Rectal smooth muscle tissue (tissue), 1 donor: Measurements from ENCODE around the gene C3orf18.

Source experiments
- H3K27ac ChIP-seq: one replicate; pipeline ENCODE4 v1.7.0; 2013; ENCODE audit warnings: low read depth, low read length, inconsistent platforms
- H3K27me3 ChIP-seq: one replicate; pipeline ENCODE4 v1.7.0; 2013; ENCODE audit warnings: low read length; ENCODE audit not compliant: control insufficient read depth, insufficient read depth
- H3K36me3 ChIP-seq: one replicate; pipeline ENCODE4 v1.7.0; 2013; ENCODE audit warnings: low read length; ENCODE audit not compliant: control insufficient read depth, insufficient read depth
- H3K4me1 ChIP-seq: one replicate; pipeline ENCODE4 v1.7.0; 2013; ENCODE audit warnings: low read length; ENCODE audit not compliant: control insufficient read depth, insufficient read depth
- H3K4me3 ChIP-seq: one replicate; pipeline ENCODE4 v1.7.0; 2013; ENCODE audit warnings: low read length
- H3K9ac ChIP-seq: one replicate; pipeline ENCODE4 v1.7.0; 2013; ENCODE audit warnings: low read length

C3orf18 gene

DNA sequence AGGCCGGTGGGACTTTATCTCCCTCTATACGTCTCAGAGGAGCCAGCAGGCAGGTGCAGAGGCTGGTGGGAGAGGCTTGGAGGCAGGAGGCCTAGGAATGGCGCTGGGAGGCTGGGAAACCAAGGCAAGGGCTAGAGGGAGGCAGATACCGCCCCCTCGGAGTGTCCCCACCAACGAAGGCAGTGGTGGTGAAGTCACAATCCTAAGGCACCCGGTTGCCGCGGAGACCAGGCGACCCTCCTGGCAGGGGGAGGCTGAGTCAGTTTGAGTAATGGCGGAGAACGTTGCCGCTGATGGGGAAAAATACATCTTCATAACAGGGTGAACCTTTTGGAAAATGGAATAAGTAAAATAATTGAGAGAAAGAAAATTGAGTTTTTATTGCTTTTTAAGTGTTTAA lies 34.2 kb downstream of the C3orf18 start:
- no peak overlapping the region for H3K9ac ChIP-seq
- H3K4me1 ChIP-seq, result no peaks in the 10 kb centered on the region
- no peak overlapping the region for H3K4me3 ChIP-seq
- H3K27me3 ChIP-seq, result peaks cover 13% of the 10 kb centered on the region
- no peaks in the 10 kb centered on the region for H3K36me3 ChIP-seq
- no peak overlapping the region for H3K27ac ChIP-seq

DNA sequence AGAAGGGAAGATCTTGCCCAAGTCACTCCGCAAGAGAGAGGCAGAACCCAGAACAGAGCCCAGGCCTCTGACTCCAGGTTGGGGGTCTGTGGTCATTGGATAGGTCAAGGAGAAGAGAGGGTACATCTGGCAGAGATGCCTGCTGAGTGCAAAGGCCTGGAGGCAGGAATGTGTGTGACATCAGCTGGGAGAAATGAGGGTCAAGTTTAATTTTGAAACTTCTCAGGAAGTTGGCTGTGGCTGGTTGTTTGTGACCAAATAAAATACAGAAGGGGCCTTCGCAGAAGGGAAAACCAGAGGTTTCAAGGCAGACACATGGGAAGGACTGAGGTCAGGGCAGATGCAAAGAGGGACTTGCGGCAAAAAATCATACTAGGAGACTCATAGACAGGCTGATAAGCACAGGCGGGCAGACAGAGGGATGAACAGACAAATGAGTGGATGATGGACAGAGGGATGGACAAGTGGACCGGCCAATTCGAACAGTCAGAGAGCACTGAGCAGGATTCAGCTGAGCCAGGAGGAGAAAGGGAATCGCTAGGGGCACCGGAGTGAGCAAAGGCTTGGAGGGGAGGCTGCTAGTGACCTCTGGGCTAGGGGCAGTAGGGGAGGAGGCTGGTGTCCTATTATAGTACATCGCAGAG lies 35.4 kb downstream of the C3orf18 start:
- Histone ChIP-seq H3K4me1 (no peaks in the 10 kb centered on the region), H3K27me3 (peaks cover 13% of the 10 kb centered on the region), H3K9ac (no peak overlapping the region), H3K27ac (no peak overlapping the region), H3K4me3 (no peak overlapping the region), H3K36me3 (no peaks in the 10 kb centered on the region)

DNA sequence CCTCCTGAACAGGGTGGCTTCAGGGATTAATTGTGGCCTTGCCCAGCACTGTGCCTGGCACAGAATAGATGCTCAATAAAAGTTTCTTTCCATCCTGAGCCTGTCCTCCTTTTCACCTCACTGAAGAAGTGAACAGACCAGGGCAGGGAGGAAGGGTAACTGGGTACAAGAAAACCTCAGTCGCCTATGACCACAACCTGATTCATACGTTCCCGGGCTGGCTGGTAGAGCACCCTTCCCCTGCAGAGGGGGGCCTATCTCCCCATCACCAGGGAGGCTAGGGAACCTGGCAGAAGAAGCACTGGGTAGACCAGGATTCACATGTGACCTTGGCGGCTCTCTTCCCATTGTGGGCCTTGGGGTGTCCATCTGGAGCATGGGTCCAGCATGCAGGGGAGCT lies 36.3 kb downstream of the C3orf18 start:
- peaks cover 8% of the 10 kb centered on the region for H3K27me3 ChIP-seq

DNA sequence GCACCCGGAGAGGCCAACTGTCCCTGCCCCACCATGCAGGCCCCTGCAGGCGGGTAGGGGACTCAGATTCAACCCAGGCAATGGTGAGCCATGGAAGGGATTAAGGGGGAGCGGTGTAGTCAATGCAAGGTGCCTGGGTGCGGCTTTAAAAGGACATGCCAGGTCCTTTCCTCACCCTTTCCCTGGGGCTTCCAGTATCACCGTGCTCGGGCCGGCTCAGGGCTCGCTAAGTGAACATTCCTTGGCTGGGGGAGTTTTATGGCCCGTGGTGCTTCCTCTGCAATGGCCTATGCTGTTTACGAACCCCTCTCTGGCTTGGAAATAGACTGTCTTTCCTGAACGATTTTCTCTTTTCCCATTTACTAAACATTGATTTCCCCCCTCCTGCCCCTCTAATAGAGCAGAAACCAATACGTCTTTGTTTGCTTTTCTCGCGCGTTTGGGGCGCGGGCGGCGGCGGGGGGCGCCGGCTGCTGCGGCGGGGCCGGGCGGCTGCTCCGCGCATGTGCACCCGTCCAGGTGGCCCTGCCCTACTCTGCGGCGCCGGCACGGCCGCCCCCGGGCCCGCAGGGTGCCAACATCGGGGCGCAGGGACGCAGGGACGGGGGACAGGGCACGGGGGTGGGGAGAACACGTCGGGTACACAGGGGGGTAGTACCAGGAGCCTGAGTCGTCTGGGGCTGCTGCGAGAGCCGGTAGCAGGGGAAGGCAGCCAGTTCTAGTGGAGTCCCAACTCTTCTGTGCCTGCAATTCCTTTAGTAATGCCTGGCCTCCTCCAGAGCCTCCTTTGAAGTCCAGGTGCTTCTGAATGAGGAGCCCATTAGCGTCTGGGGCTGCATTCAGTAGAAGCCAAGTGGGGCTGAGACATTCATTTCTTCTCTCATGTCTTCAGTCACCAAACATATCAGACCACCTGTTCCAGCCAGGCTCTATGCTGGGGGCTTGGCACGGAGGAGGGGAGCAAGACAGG lies 37.3 kb downstream of the C3orf18 start:
- H3K9ac ChIP-seq, result no peak overlapping the region
- no peaks in the 10 kb centered on the region for H3K36me3 ChIP-seq
- no peaks in the 10 kb centered on the region for H3K4me1 ChIP-seq
- no peak overlapping the region for H3K4me3 ChIP-seq
- H3K27me3 ChIP-seq, result peaks cover 8% of the 10 kb centered on the region
- H3K27ac ChIP-seq, result no peak overlapping the region

More for the DNA sequence above, 36.3 kb downstream of the C3orf18 start:
- Histone ChIP-seq H3K4me1 (no peaks in the 10 kb centered on the region), H3K9ac (no peak overlapping the region), H3K4me3 (no peak overlapping the region), H3K27ac (no peak overlapping the region), H3K36me3 (no peaks in the 10 kb centered on the region)

DNA sequence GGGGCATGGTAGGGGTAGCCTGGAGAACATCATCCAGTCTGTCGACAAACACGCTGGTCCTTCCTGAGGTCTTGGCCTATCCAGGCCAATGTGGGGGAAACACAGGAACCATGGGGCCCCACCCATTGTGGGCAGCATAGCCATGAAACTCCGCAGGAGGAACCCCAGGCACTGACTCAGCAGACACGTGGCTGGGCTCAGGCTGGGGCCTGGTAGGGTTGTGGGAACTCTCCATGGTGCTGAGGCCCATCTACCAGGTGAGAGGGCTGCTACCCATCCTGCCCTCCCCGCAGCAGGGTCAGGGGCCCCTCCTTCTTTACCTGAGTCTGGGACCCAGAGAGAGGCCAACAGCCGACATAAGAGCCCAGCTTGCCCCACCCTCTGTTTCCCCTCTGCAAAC lies 41.6 kb downstream of the C3orf18 start:
- no peak overlapping the region for H3K9ac ChIP-seq
- no peak overlapping the region for H3K27ac ChIP-seq
- no peaks in the 10 kb centered on the region for H3K36me3 ChIP-seq
- H3K27me3 ChIP-seq, result peaks cover 8% of the 10 kb centered on the region
- no peaks in the 10 kb centered on the region for H3K4me1 ChIP-seq
- H3K4me3 ChIP-seq, result no peak overlapping the region

DNA sequence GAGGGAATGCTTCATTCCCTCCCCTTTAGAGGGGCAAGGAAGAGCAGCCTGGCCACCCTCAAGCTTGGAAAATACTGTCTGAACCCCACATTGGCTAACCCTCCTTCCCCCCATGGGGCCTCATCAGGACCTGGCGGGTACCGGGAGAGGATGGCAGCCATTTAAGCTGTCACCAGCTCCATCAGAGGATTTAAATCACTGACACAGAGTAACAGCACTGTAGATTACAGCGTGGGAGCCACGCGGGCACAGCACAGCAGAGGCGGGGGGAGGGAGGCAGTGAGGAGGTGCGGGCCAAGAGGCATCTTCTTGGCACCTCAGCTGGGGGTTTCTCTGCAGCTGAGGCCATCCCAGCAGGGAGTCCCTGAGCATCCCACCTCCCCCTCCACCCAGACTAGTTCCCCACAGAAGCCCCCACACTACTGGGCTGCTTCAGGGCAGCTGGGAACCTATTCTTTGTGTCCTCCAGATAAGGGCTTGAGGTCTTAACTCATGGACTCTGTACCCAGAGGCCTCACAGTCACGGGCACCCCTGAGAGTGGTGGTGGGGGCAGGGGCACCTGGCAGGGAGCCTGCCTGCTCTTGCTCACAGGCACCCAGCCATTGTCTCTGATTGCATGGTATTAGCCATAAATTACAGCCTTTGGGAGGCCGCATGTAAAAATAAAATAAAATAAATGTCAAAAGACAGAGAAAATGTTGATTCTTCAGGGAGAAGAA lies 42.2 kb downstream of the C3orf18 start:
- H3K36me3 ChIP-seq, result no peaks in the 10 kb centered on the region
- no peak overlapping the region for H3K27ac ChIP-seq
- H3K4me1 ChIP-seq, result no peaks in the 10 kb centered on the region
- no peak overlapping the region for H3K4me3 ChIP-seq
- no peak overlapping the region for H3K9ac ChIP-seq
- peaks cover 8% of the 10 kb centered on the region for H3K27me3 ChIP-seq

DNA sequence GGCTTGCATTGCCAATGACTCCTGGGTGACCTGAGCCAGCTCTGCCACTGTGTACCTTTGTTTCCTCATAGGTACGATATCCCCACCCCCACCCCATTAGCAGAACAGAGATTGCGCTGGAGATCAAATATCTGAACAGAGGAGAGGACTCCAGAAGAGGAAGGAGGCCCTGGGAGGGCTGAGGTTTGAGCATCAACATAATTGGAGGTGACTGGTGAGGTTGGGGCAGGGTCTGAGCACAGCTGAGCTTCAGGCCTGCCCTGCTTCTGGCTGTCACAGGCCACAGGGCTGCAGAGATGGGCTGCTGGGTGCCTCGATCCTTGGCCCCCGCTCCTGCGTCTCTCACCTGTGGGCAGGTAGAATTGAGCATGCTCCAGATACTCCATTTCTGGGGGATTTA lies 42.8 kb downstream of the C3orf18 start:
- Histone ChIP-seq H3K27me3 (peaks cover 5% of the 10 kb centered on the region), H3K4me3 (no peak overlapping the region), H3K9ac (no peak overlapping the region), H3K27ac (no peak overlapping the region), H3K4me1 (no peaks in the 10 kb centered on the region), H3K36me3 (no peaks in the 10 kb centered on the region)

DNA sequence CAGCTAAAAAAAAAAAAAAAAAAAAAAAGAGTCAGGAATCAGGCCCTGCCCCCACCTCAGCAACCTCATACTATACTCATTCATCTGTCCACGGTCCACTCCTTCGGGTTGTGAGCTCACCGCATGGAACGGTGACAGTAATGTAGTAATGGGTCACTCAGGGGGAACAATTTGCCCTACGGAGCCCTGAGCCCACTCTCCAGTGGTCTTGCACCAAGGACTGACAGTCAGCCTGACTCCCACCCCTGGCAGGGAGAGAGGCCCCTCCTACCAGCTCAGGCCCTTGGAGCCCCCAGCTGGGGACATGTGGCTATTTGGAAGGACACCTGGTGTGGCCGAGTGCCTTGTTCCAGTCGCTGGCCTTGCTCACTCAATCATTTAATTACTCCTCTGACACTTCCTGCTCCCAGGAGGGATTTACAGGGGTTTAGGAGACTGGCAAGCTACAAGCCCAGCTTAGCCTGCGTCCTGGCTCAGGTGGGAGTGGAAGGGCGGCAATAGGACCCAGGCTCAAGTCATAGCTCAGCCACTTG lies 44.2 kb downstream of the C3orf18 start:
- no peak overlapping the region for H3K4me3 ChIP-seq
- no peaks in the 10 kb centered on the region for H3K4me1 ChIP-seq
- H3K27ac ChIP-seq, result no peak overlapping the region
- no peaks in the 10 kb centered on the region for H3K27me3 ChIP-seq
- H3K36me3 ChIP-seq, result no peaks in the 10 kb centered on the region
- H3K9ac ChIP-seq, result no peak overlapping the region

DNA sequence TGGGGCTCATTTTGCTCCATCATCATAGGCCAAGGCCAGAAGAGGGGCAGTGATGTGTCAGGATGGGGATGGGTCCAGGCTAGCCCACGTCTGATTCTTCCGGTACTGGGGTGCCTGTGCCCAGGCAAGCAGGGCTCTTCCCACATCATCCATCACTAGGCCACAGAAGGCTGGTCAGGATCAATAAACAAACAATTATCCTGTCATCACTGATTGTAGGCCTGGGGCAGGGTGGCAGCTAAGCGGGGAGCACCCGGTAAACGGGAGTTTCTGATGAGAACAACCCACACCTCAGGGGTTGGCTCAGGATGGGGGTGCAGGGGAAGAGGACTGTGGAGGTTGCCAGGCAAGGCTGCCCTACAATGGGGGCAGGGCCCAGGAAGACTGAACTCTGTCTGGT lies 46.0 kb downstream of the C3orf18 start:
- Histone ChIP-seq H3K9ac (no peak overlapping the region), H3K4me3 (no peak overlapping the region), H3K27me3 (no peaks in the 10 kb centered on the region), H3K36me3 (no peaks in the 10 kb centered on the region), H3K4me1 (no peaks in the 10 kb centered on the region), H3K27ac (no peak overlapping the region)

DNA sequence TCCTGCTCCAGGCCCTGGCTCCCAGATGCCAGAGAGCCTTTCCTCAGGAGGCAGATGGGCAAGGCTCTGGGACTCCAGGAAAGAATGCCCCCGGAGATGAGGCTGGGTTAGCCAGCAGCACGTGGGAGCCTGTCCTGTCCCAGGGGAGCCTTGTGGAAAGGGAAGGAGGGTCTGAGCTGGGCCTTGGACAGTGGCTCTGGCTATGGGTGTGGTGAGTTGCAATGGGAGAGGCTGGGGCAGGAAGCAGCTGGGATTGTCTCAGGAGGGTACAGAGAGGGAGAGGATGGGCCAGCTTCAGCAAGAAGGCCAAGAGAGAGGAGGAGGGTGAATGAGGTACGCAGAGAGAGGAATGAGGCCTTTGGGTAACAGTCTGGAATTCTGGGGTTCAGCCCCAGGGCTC lies 46.7 kb downstream of the C3orf18 start:
- Histone ChIP-seq H3K36me3 (no peaks in the 10 kb centered on the region), H3K27ac (no peak overlapping the region), H3K4me1 (peaks cover 3% of the 10 kb centered on the region), H3K4me3 (no peak overlapping the region), H3K9ac (no peak overlapping the region), H3K27me3 (no peaks in the 10 kb centered on the region)

DNA sequence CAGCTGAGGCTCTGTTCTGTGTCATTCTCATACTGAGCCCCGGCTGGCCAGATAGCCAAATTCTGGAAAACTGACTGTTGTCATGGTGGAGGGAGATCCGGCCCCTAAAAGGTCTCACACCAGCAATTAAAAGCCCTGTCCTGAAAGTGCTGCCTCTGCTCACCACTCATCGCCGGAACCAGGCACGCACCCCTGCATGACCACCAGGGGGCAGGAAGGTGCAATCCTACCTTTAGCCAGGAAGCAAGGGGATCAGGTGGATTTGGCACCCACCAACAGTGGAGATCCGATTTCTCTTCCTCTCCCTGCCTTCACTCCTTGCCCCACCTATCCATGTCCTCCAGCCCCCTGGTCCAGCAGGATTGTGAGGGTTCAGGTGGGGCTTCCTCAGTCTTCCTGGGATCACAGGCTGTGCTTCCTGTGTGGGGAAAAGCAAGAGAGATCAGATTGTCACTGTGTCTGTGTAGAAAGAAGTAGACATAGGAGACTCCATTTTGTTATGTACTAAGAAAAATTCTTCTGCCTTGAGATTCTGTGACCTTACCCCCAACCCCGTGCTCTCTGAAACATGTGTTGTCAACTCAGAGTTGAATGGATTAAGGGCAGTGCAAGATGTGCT lies 48.0 kb downstream of the C3orf18 start:
- H3K27me3 ChIP-seq, result no peaks in the 10 kb centered on the region
- H3K9ac ChIP-seq, result no peak overlapping the region
- no peak overlapping the region for H3K4me3 ChIP-seq
- H3K27ac ChIP-seq, result no peak overlapping the region
- H3K4me1 ChIP-seq, result peaks cover 7% of the 10 kb centered on the region
- H3K36me3 ChIP-seq, result no peaks in the 10 kb centered on the region

DNA sequence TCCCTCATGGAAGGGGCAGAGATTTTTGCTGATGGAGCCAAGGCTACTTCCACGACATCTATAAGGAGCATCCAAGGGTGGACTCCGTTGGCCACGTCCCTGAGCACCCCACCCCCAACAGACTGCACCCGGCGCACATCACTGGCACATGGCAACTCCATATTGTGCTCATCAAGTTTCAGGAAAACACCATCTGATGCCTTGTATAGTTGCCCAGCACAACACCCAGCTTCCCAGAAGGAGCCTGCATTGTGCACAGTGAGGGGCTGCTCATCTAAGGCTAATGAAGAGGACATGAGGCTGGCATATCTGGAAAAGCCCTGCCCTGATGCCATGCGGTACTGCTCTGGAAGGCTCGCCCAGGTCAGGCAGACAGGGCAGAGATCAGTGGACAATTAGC lies 49.1 kb downstream of the C3orf18 start:
- peaks cover 7% of the 10 kb centered on the region for H3K4me1 ChIP-seq
- no peak overlapping the region for H3K27ac ChIP-seq
- H3K36me3 ChIP-seq, result no peaks in the 10 kb centered on the region
- H3K27me3 ChIP-seq, result no peaks in the 10 kb centered on the region
- H3K4me3 ChIP-seq, result no peak overlapping the region
- no peak overlapping the region for H3K9ac ChIP-seq
